HepG2 (cell line): ENCODE data around the gene VPS9D1. TPM values are rescaled to one million over a fixed set of nuclear protein-coding genes. Genes with fewer than 3 reads are reported as not detected.

Experiments used
- BCL6 ChIP-seq: IDR thresholded peaks from 2 replicates; pipeline ENCODE4 v1.6.1; 2016; ENCODE audit warnings: missing genetic modification reagents, missing compliant biosample characterization
- EP300 ChIP-seq, 3 experiments: sonication (generic) in 1 of 3; formaldehyde crosslinking in 1 of 3; IDR thresholded peaks; 2 replicates each; pipeline versions ENCODE4 v1.5.1 to v1.6.1; 2011 to 2020; ENCODE audit warnings: low read depth in 2 of 3, low read length in 2 of 3, borderline replicate concordance in 1 of 3, improper control_type of control experiment in 1 of 3, mild to moderate bottlenecking in 1 of 3, missing genetic modification reagents in 1 of 3, moderate library complexity in 1 of 3
- ETV5 ChIP-seq: IDR thresholded peaks from 2 replicates; pipeline ENCODE4 v1.6.1; 2018; ENCODE audit warnings: missing biosample characterization, missing genetic modification reagents, inconsistent platforms, borderline replicate concordance
- FLYWCH1 ChIP-seq: sonication (generic); formaldehyde crosslinking; IDR thresholded peaks from 2 replicates; pipeline ENCODE4 v1.8.1; 2023; ENCODE audit warnings: mild to moderate bottlenecking, missing genetic modification reagents
- FOXO4 ChIP-seq: sonication (generic); formaldehyde crosslinking; conservative IDR thresholded peaks from 2 replicates; pipeline ENCODE4 v1.8.1; 2023; ENCODE audit warnings: missing genetic modification reagents
- GTF3A ChIP-seq: sonication (generic); formaldehyde crosslinking; conservative IDR thresholded peaks from 2 replicates; pipeline ENCODE4 v1.4.0; 2020; ENCODE audit warnings: mild to moderate bottlenecking, missing genetic modification reagents
- HHEX ChIP-seq: IDR thresholded peaks from 2 replicates; pipeline ENCODE4 v1.6.1; 2016; ENCODE audit warnings: control low read depth
- HIVEP1 ChIP-seq: sonication (generic); formaldehyde crosslinking; IDR thresholded peaks from 2 replicates; pipeline ENCODE4 v1.4.0; 2020; ENCODE audit warnings: mild to moderate bottlenecking, missing genetic modification reagents
- JUNB ChIP-seq: sonication (generic); formaldehyde crosslinking; IDR thresholded peaks from 2 replicates; pipeline ENCODE4 v1.8.0; 2022; ENCODE audit warnings: missing genetic modification reagents, mild to moderate bottlenecking, borderline replicate concordance
- KLF6 ChIP-seq: IDR thresholded peaks from 2 replicates; pipeline ENCODE4 v1.8.0; 2016; ENCODE audit warnings: missing biosample characterization, missing genetic modification reagents
- KLF9 ChIP-seq: IDR thresholded peaks from 2 replicates; pipeline ENCODE4 v1.6.1; 2016; ENCODE audit warnings: low read depth
- MAFK ChIP-seq, 2 experiments: IDR thresholded peaks in 1 of 2; conservative IDR thresholded peaks in 1 of 2; 2 replicates each; pipeline ENCODE4 v1.6.1; 2011; ENCODE audit warnings: improper control_type of control experiment in 2 of 2, low read length in 2 of 2
- PBX2 ChIP-seq: IDR thresholded peaks from 2 replicates; pipeline ENCODE4 v1.6.1; 2016; ENCODE audit warnings: control low read depth
- PCBP1 ChIP-seq: fragments of 200-400 bp; formaldehyde crosslinking; IDR thresholded peaks from 2 replicates; pipeline ENCODE4 v1.6.1; 2017; ENCODE audit warnings: mild to moderate bottlenecking, low read depth, low read length, borderline replicate concordance
- PLSCR1 ChIP-seq: sonication (generic); formaldehyde crosslinking; IDR thresholded peaks from 2 replicates; pipeline ENCODE4 v1.5.0; 2020; ENCODE audit warnings: missing genetic modification reagents, mild to moderate bottlenecking, borderline replicate concordance
- POLR2A ChIP-seq, 2 experiments: IDR thresholded peaks; 2 replicates each; pipeline ENCODE4 v1.6.1; 2011; ENCODE audit warnings: low read depth in 2 of 2, low read length in 2 of 2, mild to moderate bottlenecking in 1 of 2, moderate library complexity in 1 of 2; ENCODE audit not compliant: insufficient read depth in 1 of 2
- PREB ChIP-seq: sonication (generic); formaldehyde crosslinking; IDR thresholded peaks from 2 replicates; pipeline ENCODE4 v1.4.0; 2020; ENCODE audit warnings: missing genetic modification reagents
- TFE3 ChIP-seq: IDR thresholded peaks from 2 replicates; pipeline ENCODE4 v1.6.1; 2016
- THYN1 ChIP-seq: sonication (generic); formaldehyde crosslinking; IDR thresholded peaks from 2 replicates; pipeline ENCODE4 v1.8.1; 2023; ENCODE audit warnings: low read depth, mild to moderate bottlenecking, moderate library complexity, missing genetic modification reagents, borderline replicate concordance
- ZC3H4 ChIP-seq: sonication (generic); formaldehyde crosslinking; IDR thresholded peaks from 2 replicates; pipeline ENCODE4 v1.4.0; 2020; ENCODE audit warnings: missing genetic modification reagents, borderline replicate concordance
- ZNF616 ChIP-seq: sonication (generic); formaldehyde crosslinking; IDR thresholded peaks from 2 replicates; pipeline ENCODE4 v1.5.0; 2020; ENCODE audit warnings: low read depth, mild to moderate bottlenecking, missing genetic modification reagents
- ZNF83 ChIP-seq: sonication (generic); formaldehyde crosslinking; IDR thresholded peaks from 2 replicates; pipeline ENCODE4 v1.4.0; 2020; ENCODE audit warnings: missing genetic modification reagents, mild to moderate bottlenecking, borderline replicate concordance
- polyA plus RNA-seq, 8 experiments: library from polyadenylated mRNA; depleted of rRNA in 3 of 8; stranded (reverse) in 7 of 8; unstranded in 1 of 8; fragments of >200 nt; fragmentation: Illumina TruSeq in 4 of 8; extraction: Trizol in 4 of 8; gene quantifications; 2 replicates each; pipeline versions ENCODE4 v1.2.1 to v1.2.3, GENCODE V29; 2011 to 2016; ENCODE audit warnings: low read depth in 4 of 8, missing spikeins in 1 of 8, mixed read lengths in 1 of 8; ENCODE audit not compliant: insufficient read depth in 1 of 8
- total RNA-seq, 5 experiments: library from RNA; depleted of rRNA; stranded (reverse); fragments of >200 nt; fragmentation: Illumina TruSeq; extraction: Trizol; gene quantifications; 2 replicates each; pipeline ENCODE4 v1.2.3, GENCODE V29; 2016; ENCODE audit warnings: low read depth in 1 of 5

The VPS9D1 gene
- total and polyA plus RNA-seq, 2 of the 13 experiments (the other 11 are each of a cell fraction or from before 2014, with no cell fraction given) = 10.1 to 13.2 TPM

GRCh38 chr16:89693931-89694783 lies 26.5 kb downstream of the VPS9D1 start (continued):
- TF ChIP-seq EP300 (IDR thresholded peaks at IDR 0.05; ENCODE audit: low read depth in 2 of 2, low read length in 2 of 2) (peak in 1 of 2 experiments; percentile 29; a peak in 1 of 4 replicates), EP300 (CRISPR knock-in tag; IDR thresholded peaks at IDR 0.05; ENCODE audit: borderline replicate concordance) (0 out of 2 replicates have a peak, but pooled peaks have one; percentile 49), ZNF616 (CRISPR knock-in tag) (no peak), FLYWCH1 (no peak), PBX2 (CRISPR knock-in tag) (no peak), THYN1 (no peak), KLF9 (CRISPR knock-in tag) (no peak), JUNB (CRISPR knock-in tag) (no peak), ZC3H4 (CRISPR knock-in tag) (no peak), KLF6 (CRISPR knock-in tag) (no peak), PREB (CRISPR knock-in tag) (no peak), ETV5 (CRISPR knock-in tag) (peak; percentile 22; the same call in 1 of the 2 replicates), ZNF83 (0 out of 2 replicates have a peak, but pooled peaks have one; percentile 1), BCL6 (CRISPR knock-in tag) (peak; percentile 90), TFE3 (CRISPR knock-in tag) (no peak), HIVEP1 (CRISPR knock-in tag) (no peak), HHEX (no peak), MAFK (conservative IDR thresholded peaks at IDR 0.05 in 1 of 2, IDR thresholded peaks at IDR 0.05 in 1 of 2; ENCODE audit: low read length in 2 of 2) (no peak), PLSCR1 (CRISPR knock-in tag) (no peak), FOXO4 (CRISPR knock-in tag) (no peak), GTF3A (CRISPR knock-in tag) (no peak), PCBP1 (no peak; the same call in 1 of the 2 replicates), POLR2A (IDR thresholded peaks at IDR 0.05; ENCODE audit: insufficient read depth in 1 of 2, low read depth in 2 of 2, low read length in 2 of 2) (0 out of 4 replicates have a peak, but pooled peaks of 1 of the 2 experiments have one; percentile 13)
